Activated CD4-positive, CD25-positive, alpha-beta regulatory T cell treated with anti-CD3 and anti-CD28 coated beads, Interleukin-2, amount 50 U/mL, for 16 hours (primary cell): Measurements from ENCODE around the gene COMT.
"Not testable (repeated sequence)": the region's sequence is repeated elsewhere in the genome, so short reads cannot be mapped to it uniquely, and the experiment has no call there.

Experiments used
- DNase-seq: peaks from one replicate; pipeline ENCODE4 v3.0.0-alpha.2; 2020; ENCODE audit warnings: low read depth, low spot score

The COMT gene

DNA sequence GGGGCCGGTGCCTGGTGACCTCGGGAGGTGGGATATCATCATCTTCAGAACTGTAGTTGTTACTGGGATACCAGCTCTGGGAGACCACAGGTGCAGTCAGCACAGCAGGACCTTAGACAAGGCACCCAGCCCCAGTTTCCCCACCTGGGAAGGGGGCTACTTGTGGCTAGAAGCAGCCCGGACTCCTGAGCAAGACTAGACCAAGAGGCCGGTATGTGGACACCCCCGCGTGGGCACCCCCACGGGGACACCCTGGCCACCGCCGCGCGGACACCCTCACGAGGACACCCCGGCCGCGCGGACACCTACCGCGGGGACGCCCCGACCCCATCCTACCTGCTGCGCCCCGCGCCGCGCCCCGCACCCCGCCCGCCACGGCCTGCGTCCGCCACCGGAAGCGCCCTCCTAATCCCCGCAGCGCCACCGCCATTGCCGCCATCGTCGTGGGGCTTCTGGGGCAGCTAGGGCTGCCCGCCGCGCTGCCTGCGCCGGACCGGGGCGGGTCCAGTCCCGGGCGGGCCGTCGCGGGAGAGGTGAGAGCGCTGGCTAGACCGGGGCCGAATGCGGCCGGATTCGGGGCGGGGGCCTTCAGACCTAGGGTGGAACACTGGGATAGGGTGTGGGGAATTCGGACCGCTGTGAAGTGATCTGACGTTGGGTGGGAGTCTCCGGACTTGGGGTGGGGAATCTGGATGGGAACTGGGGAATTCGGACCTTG is at the start of gene COMT, which contains the start of gene TXNRD2:
Gene COMT, plus strand, starts transcription at position 408 of the 718 bp plus-strand sequence. CDS start 20,755 bp downstream, outside the sequence.
Gene TXNRD2, minus strand, starts transcription at position 454 of the 718 bp plus-strand sequence. Its CDS starts 15 bp downstream, at position 439.
- DNase-seq: peak; percentile 47

DNA sequence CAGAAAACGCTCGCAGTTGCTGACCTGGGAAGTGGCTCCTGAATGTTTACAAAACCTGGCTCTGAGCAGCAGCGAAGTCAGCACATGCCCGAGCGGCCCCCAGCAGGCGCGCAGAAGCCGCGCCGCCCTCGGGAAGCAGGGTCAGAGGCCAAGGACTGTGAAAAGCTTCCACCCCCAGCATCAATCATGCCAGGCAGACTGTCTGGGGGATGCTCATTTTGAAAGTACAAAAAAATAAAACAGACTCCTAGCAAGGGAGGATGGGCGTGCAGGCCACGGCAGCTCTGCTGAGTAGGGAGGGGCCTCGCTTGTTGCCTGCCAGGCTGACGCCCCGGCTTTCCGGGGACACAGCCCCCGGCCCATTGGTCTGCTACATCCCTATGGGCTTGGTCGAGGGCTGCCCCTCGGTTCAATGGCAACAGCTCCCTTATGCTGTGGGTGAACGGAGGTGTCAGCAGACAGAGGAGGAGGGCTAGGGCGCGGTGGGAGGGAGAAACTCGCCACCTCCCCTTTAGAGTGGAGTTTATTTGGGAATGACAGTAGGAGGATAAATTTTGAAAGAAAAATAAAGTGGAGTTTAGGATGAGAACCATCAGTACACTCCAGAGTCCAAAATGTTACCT is 49.2 kb upstream of the COMT start:
- peak; percentile 28 for DNase-seq

DNA sequence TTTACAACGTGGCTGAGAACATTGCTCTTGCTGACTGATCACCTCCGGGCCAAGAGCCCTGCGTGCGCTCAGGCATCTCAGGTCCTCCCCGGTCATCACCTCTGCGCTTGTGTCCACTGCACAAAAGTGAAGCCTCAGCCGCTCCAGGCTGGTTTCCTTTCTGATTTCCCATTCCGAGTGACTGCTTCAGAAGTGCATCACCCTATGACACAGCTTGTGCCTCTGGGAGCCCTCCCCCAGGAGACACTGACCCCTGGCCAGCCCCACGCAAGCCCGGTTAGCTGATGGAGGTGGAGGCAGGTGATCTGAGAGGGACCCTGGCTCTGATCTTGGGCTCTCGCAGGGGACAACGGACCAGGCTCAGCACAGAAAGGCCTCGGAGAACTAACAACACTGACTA is 48.6 kb upstream of the COMT start:
- no peak for DNase-seq

DNA sequence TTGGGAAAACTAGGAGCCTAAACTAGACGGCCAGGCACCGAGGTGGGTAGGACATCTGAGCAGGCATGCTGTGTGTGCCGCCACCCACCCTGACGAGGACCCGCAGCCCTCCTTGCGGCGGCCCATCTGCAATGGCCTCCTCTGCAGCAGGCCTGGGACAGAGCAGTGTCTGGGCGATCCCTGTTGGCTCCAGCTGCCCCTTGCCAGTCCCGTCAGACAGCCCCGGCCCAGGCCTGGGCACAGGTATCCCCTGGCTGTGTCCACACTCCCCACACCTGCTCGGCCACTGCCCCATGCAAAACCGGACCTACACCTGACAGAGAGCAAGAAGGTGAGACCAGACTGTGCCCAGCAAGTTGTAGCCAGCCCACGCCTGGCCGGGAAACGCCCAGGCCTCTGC is 48.2 kb upstream of the COMT start:
- no peak for DNase-seq

DNA sequence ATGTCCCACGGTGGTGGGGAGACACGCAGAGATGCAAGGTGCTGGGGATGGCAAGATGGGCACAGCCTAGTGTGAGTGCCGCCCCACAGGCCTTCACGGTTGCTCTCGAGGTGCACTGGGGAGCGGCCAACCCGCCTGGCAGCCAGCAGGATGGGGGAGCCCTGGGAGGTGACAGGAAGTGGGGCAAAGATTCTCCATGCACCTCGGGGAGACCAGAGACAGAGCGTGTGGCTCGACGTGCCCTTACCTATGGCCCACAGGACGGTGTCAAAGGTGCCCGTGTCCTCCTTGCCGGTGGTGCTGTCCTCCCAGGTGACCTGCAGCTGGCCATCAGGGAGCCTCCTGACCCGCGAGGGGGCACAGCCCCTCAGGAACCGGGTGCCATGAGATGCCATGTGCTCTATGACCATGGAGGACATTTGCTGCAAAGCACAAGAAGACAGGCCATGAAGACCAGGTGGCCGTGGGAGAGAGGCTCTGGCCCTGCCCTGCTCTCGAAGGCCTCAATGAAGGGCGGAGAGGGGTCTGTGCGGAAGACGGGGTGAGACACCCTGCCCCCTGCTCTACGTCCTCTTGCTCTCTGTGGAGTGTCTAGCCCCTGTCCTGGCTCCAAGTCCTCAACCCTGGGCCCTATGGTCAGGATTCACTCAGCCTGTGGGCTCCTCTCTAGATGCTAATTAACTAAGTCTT is 46.3 kb upstream of the COMT start:
- no peak for DNase-seq

DNA sequence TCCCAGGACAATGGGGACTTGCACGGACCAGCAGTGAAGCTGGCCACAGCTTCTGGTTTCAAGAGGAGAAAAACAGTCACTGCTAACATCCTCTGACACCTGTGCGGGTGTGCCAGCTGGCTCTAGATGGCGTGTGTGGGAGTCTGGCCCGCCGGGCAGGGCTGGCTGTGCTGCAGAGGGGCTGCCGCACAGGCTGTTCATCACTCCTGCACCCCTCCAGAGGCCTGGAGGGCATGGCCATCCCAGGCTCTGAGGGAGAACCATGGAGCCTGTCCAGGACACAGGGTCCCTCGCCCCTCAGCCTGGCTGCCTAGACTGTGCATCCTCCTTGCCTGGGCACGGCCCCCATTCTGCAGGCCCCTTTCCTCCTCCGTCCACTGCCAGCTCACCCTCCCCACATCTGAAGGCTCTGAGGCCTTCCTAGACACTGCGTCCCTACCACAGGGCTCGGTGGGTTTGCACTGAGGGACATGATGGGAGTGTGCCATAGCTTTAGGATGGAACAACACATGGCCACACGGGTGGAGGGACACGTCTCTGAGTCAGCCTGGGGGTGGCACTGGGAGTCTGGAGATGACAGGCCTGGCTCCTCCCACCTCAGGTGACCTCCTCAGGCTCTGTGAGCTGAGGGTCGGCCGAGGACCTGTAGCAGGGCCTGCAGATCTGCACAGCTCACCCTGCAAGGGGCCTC is 44.8 kb upstream of the COMT start:
- DNase-seq: no peak

DNA sequence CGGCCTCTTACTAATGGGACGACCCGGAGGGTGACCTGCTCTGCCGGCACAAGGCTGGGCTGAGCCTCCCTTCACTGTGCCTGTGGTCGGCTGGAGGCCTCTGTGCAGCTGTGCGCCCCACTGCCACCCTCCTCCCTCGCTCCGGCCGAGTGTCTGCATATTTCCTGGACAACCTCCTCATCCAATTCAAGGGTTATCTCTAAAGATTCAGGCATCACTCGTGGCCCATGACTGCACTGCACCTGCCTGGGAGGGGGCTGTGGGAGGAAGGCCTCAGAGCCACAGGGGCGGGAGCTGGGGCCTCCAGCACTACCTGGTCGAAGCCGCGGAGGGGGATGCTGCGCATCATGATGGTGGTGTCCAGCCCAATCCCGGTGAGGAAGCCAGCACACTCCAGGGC is 43.8 kb upstream of the COMT start:
- DNase-seq: no peak

DNA sequence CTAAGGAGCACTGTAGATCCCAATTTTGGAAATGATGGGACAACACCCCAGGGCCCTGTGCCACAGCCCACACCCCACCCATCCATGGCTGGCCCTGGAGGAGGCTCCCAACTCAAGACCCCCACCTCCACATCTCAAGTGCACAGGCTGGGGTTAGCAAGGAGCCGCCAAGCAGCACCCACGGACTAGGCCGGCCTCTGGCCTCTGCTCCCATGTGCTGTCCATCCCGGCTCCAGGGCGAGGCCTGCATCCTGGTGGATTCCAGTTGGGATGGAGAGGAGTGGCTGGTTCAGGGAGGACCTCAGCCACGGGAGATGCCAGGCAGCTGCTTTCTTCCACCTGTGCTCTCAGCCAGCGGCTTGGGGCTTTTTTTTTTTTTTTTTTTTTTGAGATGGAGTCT is 43.4 kb upstream of the COMT start:
- DNase-seq: no peak

DNA sequence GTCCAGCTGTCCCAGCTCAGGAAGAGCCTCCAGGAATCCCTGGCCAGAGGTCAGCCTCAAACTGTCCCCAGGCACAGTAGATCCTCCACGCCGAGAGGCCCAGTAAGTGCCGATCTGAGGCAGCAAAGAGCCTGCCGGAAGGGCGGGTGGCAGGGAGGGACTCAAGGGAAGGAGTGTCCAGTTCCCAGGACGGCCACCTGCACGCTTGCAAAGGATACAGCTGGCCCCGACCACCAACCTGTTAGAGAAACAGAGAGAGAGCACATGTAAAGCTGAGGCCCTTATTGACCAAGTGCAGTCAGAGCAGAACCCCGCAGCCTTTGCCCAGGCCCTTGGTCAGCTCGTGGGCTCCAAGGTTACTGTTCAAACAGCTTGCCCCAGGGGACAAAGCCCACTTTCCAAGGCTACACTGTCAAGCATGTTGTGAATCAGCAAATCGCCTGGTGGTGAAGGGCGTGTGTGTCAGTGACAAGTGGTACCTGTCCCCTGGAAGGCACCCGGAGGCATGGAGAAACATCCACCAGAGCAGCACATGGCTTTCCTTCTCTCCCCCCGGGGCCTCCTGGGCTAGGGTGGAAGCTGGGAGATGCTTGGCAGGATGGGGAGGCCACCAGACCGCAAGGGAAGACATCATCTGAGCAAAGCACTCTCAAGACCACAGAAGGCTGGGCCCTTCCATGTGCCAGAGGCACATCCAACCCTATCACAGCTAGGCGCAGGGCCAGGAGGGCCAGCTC is 42.6 kb upstream of the COMT start:
- no peak for DNase-seq

DNA sequence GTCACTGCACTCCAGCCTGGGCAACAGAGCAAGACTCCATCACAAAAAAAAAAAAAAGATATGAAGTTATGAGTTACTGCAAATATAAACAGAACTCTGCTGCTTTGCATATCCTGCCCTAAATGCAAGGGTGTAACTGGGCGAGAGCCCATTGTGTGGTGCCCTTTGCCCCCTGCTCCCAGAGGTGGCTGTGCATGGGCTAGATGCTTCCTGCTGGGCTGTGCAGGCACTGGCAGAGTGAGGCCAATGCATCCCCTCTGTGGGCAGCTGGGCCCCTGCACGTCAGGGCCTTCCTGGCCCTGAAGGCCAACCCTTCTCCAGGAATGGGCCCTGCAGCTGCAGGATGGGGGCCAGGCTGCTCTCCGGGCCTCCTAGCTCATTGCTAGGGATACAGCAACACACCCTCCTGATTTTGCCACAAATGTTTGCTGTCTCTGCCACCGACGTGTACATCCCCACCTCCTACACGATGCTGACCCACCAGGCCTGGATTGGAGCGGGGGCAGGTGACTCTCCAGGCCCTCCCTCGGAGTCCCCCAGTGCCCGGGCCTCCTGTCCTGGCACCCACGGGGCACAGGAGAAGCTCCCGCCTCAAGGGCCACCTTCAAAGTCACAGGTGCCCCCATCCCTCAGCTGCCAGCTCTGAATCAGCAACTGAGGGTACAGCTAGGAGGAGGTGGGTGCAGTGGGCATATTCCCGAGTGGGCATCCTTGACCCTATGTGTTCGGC is 40.7 kb upstream of the COMT start:
- no peak for DNase-seq

DNA sequence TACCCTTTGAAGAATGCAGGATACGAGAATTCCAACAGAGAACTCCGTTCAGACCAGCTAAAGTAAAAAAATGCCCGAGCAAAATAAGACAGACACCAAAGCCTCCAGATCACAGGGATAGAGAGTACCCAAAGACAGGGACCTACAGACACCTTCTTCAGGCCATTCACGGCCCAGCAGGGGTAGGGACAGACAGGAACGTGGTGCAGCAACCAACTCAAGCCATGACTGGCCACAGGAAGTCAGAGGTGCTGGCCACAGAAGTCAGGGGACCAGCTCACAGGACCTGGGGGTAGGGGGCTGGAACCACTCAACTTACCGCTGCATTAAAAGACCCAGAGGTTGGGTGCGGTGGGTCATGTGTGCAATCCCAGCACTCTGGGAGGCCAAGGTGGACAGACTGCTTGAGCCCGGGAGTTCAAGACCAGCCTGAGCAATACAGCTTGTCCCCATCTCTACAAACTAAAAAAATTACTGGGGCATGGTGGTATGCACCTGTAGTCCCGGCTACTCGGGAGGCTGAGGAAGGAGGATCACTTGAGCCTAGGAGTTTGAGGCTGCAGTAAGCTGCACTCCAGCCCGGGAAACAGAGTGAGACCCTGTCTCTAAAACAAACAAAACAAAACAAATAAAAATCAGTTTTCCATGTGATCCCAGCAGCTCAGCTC is 39.9 kb upstream of the COMT start:
- no peak for DNase-seq

DNA sequence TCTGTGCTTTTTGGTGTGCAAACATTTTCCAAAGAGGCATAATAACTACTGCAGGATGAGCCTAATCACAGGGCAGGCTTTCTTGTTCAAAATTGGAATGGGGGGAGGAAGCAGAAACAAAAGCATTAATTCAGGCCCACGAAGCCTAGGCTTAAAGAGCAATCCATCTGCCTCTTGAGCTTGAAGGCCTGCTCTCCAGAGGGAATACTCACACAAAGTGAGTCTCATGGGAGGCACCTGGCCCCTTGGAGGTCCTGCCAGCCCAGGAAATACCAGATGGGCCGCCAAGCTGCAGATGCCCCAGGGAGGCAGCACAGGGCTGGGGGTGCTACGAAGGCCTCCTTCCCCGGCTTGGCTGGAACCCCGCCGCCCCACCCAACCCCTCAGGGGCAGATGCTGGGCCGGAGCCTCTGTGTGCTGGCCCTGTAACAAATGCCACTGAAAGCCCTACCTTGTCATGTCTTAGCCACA is 39.3 kb upstream of the COMT start:
- DNase-seq: no peak

DNA sequence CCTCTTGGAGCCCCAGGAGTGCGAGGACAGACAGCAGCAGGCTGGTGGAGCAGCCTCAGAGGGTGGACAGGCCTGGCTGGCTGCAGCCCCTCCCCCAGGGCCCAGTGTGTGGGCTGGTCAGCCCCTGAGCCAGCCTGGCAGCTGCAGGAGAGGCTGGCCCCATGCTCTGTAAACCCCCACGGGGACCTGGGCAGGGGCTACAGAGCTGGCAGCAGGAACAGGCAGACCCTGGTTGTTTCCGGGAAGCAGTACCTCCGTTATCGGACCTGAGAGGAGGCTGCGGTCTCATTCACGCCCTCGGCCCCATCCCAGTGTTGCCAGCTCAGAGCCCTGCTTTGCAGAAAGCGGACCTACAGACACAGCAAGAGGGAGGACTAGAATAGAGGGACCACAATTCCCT is 38.5 kb upstream of the COMT start:
- DNase-seq: no peak

DNA sequence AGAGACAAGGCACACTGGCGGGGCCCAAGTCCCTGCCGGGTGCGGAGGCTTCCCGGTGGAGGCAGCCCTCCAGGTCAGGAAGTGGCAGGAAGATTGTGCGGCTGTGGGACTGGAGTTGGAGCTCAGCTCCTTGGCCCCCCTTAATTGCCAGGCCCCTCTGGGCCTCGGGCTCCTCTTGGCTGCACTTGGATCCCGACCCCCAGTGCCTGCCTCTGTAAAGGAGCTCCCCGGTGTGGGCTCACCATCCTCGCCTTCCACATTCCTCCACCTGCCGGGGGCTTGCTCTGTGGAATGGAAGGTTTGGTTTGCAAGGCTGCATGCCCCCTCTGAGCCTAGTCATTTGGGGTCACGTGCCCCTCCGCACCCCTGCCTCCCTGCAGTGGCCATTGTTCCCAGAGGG is 38.1 kb upstream of the COMT start:
- DNase-seq: no peak

DNA sequence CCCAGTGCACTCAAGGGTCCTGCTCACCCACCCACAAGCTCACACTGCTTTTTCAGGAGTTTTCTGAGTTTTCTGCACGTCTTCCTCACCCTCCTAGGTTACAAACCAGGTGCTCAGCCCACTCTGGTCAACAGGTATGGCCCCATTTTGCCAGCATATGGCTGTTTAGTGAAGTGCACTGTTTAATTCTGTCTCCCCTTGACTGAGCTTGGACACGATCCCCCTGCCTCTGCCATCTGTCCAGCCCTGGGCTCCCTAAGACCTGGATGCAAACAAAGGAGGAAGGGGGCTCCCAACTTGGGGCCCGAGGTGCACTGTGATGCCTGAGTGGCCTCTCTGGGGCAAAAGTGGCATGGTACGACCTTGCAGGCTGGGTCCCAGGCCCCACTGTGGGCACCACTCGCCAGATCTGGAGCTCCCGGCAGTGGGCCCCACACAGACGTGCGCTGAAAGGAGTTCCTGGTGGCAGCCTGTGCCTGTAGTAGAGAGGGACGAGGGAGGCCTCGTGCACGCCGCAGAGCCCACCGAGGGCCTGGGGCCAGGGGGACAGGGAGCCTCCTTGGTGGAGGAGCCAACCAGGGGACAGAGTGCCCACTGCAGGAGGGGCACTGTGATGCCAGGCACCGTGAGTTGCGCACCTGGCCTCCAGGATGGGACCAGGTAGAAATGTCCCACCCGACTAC is 37.3 kb upstream of the COMT start:
- DNase-seq: no peak

DNA sequence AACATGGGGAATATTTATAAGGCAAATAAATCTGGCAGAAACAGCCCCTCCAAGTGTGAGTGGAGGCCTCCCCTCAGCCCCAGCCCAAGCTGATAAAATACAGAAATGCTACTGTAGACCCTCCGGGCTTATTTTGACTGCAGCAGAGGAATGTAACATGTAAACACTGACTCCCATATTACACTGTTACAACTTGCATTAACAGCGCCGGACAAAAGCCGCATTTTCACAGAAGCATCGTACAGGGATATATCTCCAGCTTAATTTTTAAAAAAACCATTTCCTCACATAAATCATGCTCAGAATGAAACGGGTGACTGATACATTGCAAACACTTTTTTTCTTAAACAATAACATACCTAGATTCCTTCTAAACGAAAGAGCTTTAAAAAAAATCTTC is 36.6 kb upstream of the COMT start:
- DNase-seq: no peak

DNA sequence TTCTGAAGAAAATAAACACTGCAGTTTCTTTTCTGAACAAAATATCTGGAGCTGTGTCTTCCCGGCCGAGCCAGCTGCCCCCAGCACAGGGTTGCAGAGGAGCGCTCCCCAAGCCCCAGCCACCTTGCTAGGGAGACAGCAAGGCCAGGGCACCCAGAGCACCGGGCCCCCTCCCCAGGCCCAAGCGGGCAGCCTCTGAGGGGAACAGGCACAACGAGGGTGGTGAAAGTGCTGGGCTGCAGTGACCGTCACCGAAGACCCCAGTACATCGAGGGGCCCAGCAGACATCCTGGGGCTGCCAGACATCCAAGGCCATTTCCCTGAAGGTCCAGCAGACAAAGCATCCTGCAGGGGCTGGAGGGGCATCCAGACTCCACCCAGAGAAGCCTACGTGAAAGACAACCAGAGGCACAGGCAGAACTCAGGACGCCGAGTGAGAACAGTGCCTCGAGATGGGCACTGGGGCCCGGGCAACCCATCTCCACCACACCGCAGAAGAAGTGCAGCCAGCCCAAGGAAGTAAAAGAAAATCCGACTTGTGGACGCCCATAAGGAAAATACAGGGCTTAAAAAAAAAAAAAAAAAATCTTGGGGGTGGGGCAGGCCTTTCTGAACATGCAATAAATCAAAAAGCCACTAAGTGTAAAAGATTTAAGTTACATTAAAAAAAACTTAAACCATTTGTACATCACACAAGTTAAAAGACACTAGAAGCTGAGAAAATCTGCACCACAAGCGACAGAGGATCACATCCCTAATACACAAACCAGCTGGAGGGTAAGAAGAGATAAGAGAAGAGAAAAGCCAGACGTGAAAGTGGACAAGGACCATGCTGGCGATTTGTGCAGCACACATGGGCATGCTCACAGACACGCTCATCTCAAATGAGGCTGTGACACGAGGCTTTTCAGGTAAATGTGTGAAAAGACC is 36.0 kb upstream of the COMT start:
- no peak for DNase-seq

DNA sequence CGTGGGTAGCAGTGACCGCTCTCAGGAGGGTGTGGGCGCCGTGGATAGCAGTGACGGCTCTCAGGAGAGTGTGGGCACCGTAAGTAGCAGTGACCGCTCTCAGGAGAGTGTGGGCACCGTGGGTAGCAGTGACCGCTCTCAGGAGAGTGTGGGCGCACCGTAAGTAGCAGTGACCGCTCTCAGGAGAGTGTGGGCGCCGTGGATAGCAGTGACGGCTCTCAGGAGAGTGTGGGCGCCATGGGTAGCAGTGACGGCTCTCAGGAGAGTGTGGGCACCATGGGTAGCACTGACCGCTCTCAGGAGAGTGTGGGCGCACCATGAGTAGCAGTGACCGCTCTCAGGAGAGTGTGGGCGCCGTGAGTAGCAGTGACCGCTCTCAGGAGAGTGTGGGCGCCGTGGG is 34.7 kb upstream of the COMT start:
- DNase-seq: not testable (repeated sequence)
